ENCODE results near the gene GRK1. TPM values are rescaled to one million over a fixed set of nuclear protein-coding genes. Genes with fewer than 3 reads are reported as not detected.
"Not testable (repeated sequence)": the region's sequence is repeated elsewhere in the genome, so short reads cannot be mapped to it uniquely, and the experiment has no call there.

GRK1 gene
- total RNA-seq, 4 donors from 2014 or later = 0.07 to 0.12 TPM; not detected in 2

DNA sequence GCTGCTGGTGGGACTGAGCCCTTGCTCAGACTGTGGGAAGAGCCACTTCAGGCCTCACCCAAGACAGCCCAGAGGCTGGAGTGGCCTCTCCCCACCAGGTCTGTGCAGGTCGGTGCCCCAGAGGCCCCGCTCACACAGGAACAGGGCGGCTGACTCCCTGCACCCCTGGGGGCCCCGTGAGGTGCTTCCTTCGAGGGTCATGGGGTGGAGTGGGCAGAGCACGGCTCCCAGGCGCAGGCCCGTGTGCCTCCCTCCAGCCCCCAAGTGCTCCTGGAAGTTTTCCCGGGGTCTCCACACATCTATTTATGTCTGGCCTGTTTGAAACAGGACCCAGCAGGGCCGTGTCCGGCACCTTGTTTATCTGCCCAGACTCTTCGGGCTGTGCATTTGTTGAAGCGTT is 82.5 kb downstream of the GRK1 start:
- no peaks in the 10 kb centered on the region for H3K36me3 ChIP-seq
- no peaks in the 10 kb centered on the region for H3K27me3 ChIP-seq
- H3K9me3 ChIP-seq = no peaks in the 10 kb centered on the region
- no peak for DNase-seq
- H3K4me3 ChIP-seq = no peak overlapping the region
- no peak overlapping the region for H3K27ac ChIP-seq
- H3K4me1 ChIP-seq = no peaks in the 10 kb centered on the region
- intact Hi-C loops (cut with DNase I; ENCODE audit: low total_unique reads) = no loop called here
- TF ChIP-seq, protein P1, sequence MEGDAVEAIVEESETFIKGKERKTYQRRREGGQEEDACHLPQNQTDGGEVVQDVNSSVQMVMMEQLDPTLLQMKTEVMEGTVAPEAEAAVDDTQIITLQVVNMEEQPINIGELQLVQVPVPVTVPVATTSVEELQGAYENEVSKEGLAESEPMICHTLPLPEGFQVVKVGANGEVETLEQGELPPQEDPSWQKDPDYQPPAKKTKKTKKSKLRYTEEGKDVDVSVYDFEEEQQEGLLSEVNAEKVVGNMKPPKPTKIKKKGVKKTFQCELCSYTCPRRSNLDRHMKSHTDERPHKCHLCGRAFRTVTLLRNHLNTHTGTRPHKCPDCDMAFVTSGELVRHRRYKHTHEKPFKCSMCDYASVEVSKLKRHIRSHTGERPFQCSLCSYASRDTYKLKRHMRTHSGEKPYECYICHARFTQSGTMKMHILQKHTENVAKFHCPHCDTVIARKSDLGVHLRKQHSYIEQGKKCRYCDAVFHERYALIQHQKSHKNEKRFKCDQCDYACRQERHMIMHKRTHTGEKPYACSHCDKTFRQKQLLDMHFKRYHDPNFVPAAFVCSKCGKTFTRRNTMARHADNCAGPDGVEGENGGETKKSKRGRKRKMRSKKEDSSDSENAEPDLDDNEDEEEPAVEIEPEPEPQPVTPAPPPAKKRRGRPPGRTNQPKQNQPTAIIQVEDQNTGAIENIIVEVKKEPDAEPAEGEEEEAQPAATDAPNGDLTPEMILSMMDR (IDR thresholded peaks at IDR 0.05) = no peak
- no peak for TF ChIP-seq POLR2A (IDR thresholded peaks at IDR 0.05)

DNA sequence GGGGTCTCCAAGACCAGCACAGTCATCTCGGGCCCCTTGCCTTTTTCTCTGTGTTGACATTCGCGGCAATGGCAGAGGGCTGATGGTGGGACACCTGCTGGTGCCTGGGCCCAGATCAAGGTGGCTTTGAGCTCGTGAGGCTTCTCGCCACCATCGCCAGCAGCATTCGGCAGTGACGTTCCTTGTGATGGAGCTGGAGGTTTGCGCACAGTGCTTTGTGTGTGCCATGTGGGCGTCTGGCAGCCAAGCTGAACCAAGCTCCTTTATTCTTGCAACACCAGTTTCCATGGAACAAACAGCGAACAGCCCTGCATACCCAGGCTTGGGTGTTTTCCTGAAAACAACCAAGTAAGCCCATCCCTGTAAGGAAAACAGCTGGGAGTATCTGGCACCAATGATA is 82.9 kb downstream of the GRK1 start:
- TF ChIP-seq, protein P1 (IDR thresholded peaks at IDR 0.05) = no peak
- no peak for TF ChIP-seq POLR2A (IDR thresholded peaks at IDR 0.05)
- no peak for DNase-seq
- Histone ChIP-seq H3K36me3 (no peaks in the 10 kb centered on the region), H3K4me3 (no peak overlapping the region), H3K4me1 (no peaks in the 10 kb centered on the region), H3K27ac (no peak overlapping the region), H3K9me3 (no peaks in the 10 kb centered on the region), H3K27me3 (no peaks in the 10 kb centered on the region)
- intact Hi-C loops (cut with DNase I; ENCODE audit: low total_unique reads) = no loop called here

DNA sequence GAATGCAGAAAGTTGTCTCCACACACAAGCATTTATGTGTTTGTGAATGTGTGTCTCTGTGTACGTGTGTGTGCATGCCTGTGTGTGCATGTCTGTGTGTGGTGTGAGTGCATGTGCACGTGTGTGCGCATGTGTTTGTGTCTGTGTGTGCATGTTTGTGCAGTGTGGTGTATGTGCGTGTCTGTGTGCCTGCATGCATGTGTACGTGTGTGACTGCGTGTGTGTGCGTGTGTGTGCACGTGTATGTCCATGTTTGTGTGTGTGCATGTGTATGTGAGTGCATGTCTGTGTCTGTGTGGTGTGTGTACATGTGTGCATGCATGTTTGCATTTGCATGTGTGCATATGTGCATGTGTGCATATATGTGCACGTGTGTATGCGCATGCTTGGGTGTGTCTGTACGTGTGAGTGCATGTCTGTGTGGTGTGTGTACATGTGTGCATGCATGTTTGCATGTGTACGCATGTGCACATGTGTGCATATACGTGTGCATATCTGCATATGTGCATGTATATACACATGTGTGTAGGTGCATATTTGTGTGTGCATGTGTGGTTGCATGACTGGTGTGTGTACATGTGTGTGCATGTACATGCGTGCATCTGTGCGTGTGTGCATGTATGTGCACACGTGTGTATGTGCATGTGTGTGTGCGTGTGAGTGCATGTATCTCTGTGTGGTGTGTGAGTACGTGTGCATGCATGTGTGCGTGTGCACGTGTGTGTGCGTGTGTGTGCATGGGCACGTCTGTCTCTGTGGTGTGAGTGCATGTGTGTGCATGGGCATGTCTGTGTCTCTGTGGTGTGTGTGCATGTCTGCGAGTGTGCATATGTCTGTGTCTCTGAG is 83.8 kb downstream of the GRK1 start:
- Histone ChIP-seq H3K27me3 (no peaks in the 10 kb centered on the region), H3K27ac (no peak overlapping the region), H3K9me3 (no peaks in the 10 kb centered on the region), H3K4me1 (no peaks in the 10 kb centered on the region), H3K36me3 (no peaks in the 10 kb centered on the region), H3K4me3 (no peak overlapping the region)
- no peak for TF ChIP-seq POLR2A (IDR thresholded peaks at IDR 0.05)
- TF ChIP-seq, protein P1 (IDR thresholded peaks at IDR 0.05) = no peak
- no peak for DNase-seq
- intact Hi-C loops (cut with DNase I; ENCODE audit: low total_unique reads) = no loop called here

- no peaks in the 10 kb centered on the region for H3K4me1 ChIP-seq
- no peaks in the 10 kb centered on the region for H3K36me3 ChIP-seq
- H3K4me3 ChIP-seq = no peak overlapping the region
- no peak overlapping the region for H3K27ac ChIP-seq
- intact Hi-C loops (cut with DNase I; ENCODE audit: low total_unique reads) = no loop called here
- no peaks in the 10 kb centered on the region for H3K9me3 ChIP-seq
- no peak for TF ChIP-seq POLR2A (IDR thresholded peaks at IDR 0.05)
- TF ChIP-seq, protein P1 (IDR thresholded peaks at IDR 0.05) = no peak
- no peak for DNase-seq
- H3K27me3 ChIP-seq = no peaks in the 10 kb centered on the region
Measured at GRCh38 chr13:113751491-113751890, 84.5 kb downstream of the GRK1 start.

DNA sequence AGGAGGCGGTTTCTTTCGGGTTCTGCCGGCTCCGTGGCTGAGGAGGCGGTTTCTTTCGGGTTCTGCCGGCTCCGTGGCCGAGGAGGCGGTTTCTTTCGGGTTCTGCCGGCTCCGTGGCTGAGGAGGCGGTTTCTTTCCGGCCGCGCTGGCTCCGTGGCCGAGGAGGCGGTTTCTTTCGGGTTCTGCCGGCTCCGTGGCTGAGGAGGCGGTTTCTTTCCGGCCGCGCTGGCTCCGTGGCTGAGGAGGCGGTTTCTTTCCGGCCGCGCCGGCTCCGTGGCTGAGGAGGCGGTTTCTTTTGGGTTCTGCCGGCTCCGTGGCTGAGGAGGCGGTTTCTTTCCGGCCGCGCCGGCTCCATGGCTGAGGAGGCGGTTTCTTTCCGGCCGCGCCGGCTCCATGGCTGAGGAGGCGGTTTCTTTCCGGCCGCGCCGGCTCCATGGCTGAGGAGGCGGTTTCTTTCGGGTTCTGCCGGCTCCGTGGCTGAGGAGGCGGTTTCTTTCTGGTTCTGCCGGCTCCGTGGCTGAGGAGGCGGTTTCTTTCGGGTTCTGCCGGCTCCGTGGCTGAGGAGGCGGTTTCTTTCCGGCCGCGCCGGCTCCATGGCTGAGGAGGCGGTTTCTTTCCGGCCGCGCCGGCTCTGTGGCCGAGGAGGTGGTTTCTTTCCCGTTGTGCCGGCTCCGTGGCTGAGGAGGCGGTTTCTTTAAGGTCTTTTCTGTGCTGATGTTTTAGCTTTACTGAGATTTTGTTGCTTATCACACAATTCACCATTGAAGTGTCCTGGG is 85.4 kb downstream of the GRK1 start:
- H3K4me3 ChIP-seq; H3K27me3 ChIP-seq; H3K9me3 ChIP-seq; DNase-seq; H3K4me1 ChIP-seq; H3K27ac ChIP-seq; H3K36me3 ChIP-seq; intact Hi-C loops (cut with DNase I; ENCODE audit: low total_unique reads): not testable (repeated sequence)

All from uterus (tissue), 4 donors.